Measurements from ENCODE around the gene OSM.

The OSM gene

DNA sequence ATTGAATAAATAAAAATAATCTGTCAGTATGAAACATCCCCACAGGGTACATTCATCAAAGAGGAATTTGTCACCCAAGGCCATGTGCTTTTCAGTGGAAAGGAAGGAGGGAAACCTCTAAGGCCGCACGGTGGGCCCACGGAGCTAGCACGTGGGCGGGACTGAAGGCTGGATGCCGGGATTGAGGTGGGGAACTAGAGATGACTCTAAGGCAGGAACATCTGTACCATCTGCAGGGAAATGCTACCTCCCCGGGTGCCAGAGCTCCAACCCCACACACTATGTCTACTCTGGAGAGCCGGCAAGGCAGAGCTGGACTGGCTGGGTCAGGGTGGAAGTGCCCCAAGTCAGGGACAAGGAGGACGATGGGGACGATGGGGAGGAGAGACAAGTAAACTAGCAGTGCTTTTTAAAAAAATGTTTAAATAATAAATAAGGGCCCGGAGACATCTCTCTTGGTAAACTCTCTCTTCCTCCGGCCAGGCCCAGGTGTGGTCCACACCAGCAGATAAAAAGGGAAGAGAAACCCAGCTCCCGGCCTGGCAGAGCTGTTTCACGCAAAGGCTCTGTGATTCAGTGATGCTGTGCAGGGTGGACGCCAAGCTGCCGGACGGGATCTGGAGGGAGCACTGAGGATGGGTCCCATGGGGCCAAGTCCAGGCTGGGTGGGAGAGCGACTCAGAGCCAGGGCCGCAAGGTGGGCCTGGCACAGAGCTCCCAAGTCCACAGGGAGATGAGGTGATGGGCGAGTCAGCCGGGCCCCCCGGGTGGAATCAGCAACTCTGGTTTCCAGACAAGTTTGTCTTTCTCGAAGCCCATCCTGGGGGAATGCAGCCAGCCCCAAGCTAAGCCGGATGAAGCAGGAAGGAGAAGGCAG is 25.9 kb downstream of the OSM start (continued):
- TF ChIP-seq EGR2 (tag by site-specific recombination; IDR thresholded peaks at IDR 0.05; ENCODE audit: low read depth), result 0 out of 2 replicates have a peak, but pooled peaks have one; percentile 39
- no peak for TF ChIP-seq SCRT2 (tag by site-specific recombination; IDR thresholded peaks at IDR 0.05)
- TF ChIP-seq, protein P1, sequence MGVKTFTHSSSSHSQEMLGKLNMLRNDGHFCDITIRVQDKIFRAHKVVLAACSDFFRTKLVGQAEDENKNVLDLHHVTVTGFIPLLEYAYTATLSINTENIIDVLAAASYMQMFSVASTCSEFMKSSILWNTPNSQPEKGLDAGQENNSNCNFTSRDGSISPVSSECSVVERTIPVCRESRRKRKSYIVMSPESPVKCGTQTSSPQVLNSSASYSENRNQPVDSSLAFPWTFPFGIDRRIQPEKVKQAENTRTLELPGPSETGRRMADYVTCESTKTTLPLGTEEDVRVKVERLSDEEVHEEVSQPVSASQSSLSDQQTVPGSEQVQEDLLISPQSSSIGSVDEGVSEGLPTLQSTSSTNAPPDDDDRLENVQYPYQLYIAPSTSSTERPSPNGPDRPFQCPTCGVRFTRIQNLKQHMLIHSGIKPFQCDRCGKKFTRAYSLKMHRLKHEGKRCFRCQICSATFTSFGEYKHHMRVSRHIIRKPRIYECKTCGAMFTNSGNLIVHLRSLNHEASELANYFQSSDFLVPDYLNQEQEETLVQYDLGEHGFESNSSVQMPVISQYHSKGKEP (tag by site-specific recombination; IDR thresholded peaks at IDR 0.05), result no peak
- TF ChIP-seq, protein P2, sequence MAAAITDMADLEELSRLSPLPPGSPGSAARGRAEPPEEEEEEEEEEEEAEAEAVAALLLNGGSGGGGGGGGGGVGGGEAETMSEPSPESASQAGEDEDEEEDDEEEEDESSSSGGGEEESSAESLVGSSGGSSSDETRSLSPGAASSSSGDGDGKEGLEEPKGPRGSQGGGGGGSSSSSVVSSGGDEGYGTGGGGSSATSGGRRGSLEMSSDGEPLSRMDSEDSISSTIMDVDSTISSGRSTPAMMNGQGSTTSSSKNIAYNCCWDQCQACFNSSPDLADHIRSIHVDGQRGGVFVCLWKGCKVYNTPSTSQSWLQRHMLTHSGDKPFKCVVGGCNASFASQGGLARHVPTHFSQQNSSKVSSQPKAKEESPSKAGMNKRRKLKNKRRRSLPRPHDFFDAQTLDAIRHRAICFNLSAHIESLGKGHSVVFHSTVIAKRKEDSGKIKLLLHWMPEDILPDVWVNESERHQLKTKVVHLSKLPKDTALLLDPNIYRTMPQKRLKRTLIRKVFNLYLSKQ (tag by site-specific recombination; IDR thresholded peaks at IDR 0.05; ENCODE audit: borderline replicate concordance), result no peak
- TF ChIP-seq, protein P3, sequence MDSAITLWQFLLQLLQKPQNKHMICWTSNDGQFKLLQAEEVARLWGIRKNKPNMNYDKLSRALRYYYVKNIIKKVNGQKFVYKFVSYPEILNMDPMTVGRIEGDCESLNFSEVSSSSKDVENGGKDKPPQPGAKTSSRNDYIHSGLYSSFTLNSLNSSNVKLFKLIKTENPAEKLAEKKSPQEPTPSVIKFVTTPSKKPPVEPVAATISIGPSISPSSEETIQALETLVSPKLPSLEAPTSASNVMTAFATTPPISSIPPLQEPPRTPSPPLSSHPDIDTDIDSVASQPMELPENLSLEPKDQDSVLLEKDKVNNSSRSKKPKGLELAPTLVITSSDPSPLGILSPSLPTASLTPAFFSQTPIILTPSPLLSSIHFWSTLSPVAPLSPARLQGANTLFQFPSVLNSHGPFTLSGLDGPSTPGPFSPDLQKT (IDR thresholded peaks at IDR 0.05; ENCODE audit: borderline replicate concordance, low read depth, low read length), result no peak

DNA sequence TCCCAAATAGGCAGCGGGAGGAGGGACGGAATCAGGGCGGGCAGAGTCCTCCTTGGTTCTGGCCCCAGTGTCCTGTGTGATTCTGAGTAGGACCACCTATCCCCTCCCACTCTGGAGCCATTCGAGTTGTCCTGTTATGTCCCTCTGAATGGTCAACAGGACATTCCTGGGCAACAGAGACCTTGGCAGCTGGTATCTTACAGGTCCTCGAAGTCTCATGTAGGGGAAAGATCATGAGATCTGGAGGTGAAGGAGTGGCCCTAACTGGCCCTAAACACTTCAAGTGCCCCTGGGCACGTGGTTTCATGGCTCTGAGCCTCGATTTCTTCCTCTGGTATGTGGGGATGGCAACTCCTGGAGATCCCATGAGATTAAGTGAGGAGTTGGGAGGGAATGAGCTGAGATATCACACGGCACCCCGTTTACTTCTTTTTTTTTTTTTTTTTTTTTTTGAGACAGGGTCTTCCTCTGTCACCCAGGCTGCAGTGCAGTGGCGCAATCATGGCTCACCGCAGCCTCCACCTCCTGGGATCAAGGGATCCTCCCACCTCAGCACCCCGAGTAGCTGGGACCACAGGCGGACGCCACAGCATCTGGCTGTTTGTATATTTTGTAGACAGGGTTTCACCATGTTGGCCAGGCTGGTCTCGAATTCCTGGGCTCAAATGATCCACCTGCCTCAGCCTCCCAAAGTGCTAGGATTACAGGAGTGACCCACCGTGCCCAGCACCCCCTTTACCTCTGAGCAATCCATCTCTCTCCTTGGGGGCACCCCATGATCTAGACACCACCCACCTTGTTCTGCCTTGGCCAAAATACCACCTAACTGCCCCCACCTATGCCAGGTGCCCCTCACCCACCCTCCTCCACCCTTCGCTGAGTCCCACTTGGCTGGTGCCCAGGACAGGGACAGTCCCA is 26.9 kb downstream of the OSM start:
- CTCF ChIA-PET, result interaction anchor here (0.6 to 1.4 kb wide), 4 partner anchors 23 to 131 kb away, joined by 3 to 4 read pairs (median 3); no protein-coding TSS in a partner anchor
- H3K27ac ChIP-seq (ENCODE audit: extremely low read depth, low read depth, low read length), result no peak overlapping the region
- POLR2A ChIA-PET, result no interaction called here
- no peaks in the 10 kb centered on the region for H3K9me3 ChIP-seq (ENCODE audit: control insufficient read depth, insufficient read depth, low read depth, low read length)
- H3K36me3 ChIP-seq (ENCODE audit: control insufficient read depth in 2 of 2, insufficient read depth in 1 of 2, low read length in 2 of 2), result peaks cover 0 to 29% of the 10 kb centered on the region in 2 experiments; a peak in 1 of 3 replicates
- no peak for TF ChIP-seq ZNF155 (tag by site-specific recombination; IDR thresholded peaks at IDR 0.05)
- TF ChIP-seq ZNF10 (tag by site-specific recombination; IDR thresholded peaks at IDR 0.05), result no peak
- TF ChIP-seq ZNF354C (tag by site-specific recombination; IDR thresholded peaks at IDR 0.05; ENCODE audit: borderline replicate concordance, low read depth), result no peak
- no peak for TF ChIP-seq ZXDB (tag by site-specific recombination; IDR thresholded peaks at IDR 0.05)
- TF ChIP-seq ZNF24 (tag by site-specific recombination; IDR thresholded peaks at IDR 0.05), result no peak
- no peak for TF ChIP-seq SCRT1 (tag by site-specific recombination; IDR thresholded peaks at IDR 0.05; ENCODE audit: borderline replicate concordance)
- TF ChIP-seq ZNF274 (IDR thresholded peaks at IDR 0.05; ENCODE audit: low read length), result no peak
- no peak for TF ChIP-seq ZNF274 (tag by site-specific recombination; IDR thresholded peaks at IDR 0.05; ENCODE audit: borderline replicate concordance)
- no peak for TF ChIP-seq GLIS1 (tag by site-specific recombination; IDR thresholded peaks at IDR 0.05)
- no peak for TF ChIP-seq BCL11A (tag by site-specific recombination; IDR thresholded peaks at IDR 0.05; ENCODE audit: low read depth)
- TF ChIP-seq, protein P4, sequence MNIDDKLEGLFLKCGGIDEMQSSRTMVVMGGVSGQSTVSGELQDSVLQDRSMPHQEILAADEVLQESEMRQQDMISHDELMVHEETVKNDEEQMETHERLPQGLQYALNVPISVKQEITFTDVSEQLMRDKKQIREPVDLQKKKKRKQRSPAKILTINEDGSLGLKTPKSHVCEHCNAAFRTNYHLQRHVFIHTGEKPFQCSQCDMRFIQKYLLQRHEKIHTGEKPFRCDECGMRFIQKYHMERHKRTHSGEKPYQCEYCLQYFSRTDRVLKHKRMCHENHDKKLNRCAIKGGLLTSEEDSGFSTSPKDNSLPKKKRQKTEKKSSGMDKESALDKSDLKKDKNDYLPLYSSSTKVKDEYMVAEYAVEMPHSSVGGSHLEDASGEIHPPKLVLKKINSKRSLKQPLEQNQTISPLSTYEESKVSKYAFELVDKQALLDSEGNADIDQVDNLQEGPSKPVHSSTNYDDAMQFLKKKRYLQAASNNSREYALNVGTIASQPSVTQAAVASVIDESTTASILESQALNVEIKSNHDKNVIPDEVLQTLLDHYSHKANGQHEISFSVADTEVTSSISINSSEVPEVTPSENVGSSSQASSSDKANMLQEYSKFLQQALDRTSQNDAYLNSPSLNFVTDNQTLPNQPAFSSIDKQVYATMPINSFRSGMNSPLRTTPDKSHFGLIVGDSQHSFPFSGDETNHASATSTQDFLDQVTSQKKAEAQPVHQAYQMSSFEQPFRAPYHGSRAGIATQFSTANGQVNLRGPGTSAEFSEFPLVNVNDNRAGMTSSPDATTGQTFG (tag by site-specific recombination; IDR thresholded peaks at IDR 0.05; ENCODE audit: borderline replicate concordance), result no peak
- TF ChIP-seq SETDB1 (IDR thresholded peaks at IDR 0.05; ENCODE audit: insufficient read length, low read length), result no peak
- TF ChIP-seq, protein P5, sequence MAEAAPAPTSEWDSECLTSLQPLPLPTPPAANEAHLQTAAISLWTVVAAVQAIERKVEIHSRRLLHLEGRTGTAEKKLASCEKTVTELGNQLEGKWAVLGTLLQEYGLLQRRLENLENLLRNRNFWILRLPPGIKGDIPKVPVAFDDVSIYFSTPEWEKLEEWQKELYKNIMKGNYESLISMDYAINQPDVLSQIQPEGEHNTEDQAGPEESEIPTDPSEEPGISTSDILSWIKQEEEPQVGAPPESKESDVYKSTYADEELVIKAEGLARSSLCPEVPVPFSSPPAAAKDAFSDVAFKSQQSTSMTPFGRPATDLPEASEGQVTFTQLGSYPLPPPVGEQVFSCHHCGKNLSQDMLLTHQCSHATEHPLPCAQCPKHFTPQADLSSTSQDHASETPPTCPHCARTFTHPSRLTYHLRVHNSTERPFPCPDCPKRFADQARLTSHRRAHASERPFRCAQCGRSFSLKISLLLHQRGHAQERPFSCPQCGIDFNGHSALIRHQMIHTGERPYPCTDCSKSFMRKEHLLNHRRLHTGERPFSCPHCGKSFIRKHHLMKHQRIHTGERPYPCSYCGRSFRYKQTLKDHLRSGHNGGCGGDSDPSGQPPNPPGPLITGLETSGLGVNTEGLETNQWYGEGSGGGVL (tag by site-specific recombination; IDR thresholded peaks at IDR 0.05), result no peak
- TF ChIP-seq SCRT2 (tag by site-specific recombination; IDR thresholded peaks at IDR 0.05), result no peak
- TF ChIP-seq, protein P6, sequence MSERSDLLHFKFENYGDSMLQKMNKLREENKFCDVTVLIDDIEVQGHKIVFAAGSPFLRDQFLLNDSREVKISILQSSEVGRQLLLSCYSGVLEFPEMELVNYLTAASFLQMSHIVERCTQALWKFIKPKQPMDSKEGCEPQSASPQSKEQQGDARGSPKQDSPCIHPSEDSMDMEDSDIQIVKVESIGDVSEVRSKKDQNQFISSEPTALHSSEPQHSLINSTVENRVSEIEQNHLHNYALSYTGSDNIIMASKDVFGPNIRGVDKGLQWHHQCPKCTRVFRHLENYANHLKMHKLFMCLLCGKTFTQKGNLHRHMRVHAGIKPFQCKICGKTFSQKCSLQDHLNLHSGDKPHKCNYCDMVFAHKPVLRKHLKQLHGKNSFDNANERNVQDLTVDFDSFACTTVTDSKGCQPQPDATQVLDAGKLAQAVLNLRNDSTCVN (tag by site-specific recombination; optimal IDR thresholded peaks at IDR 0.05), result no peak
- TF ChIP-seq EGR2 (tag by site-specific recombination; IDR thresholded peaks at IDR 0.05; ENCODE audit: low read depth), result no peak
- TF ChIP-seq ZNF548 (tag by site-specific recombination; IDR thresholded peaks at IDR 0.05), result no peak
- no peak for TF ChIP-seq ZNF146 (tag by site-specific recombination; IDR thresholded peaks at IDR 0.05)
- TF ChIP-seq ZNF76 (tag by site-specific recombination; IDR thresholded peaks at IDR 0.05; ENCODE audit: borderline replicate concordance, low read depth), result no peak
- H3K4me3 ChIP-seq (ENCODE audit: low read depth, low read length), result no peak overlapping the region
- H3K4me1 ChIP-seq (ENCODE audit: control insufficient read depth, insufficient read depth, low read length), result no peaks in the 10 kb centered on the region
